Measurements from ENCODE around the gene PRPH2. TPM values are rescaled to one million over a fixed set of nuclear protein-coding genes. Genes with fewer than 3 reads are reported as not detected.
"Not testable (repeated sequence)": the region's sequence is repeated elsewhere in the genome, so short reads cannot be mapped to it uniquely, and the experiment has no call there.

PRPH2 gene
- total RNA-seq, 2 experiments from 2014 or later = not detected

- Mint-ChIP-seq H3K27me3 (no peaks in the 10 kb centered on the region), H3K4me1 (no peaks in the 10 kb centered on the region), H3K4me3 (no peak overlapping the region), H3K9me3 (peaks cover 8% of the 10 kb centered on the region), H3K27ac (no peak overlapping the region), H3K36me3 (ENCODE audit: low read depth) (no peaks in the 10 kb centered on the region)
- ChIA-PET CTCF (interaction anchor here (0.6 kb wide), 1 partner anchor 98 kb away, joined by 4 read pairs; no protein-coding TSS in a partner anchor), POLR2A (no interaction called here)
- DNase-seq = no peak
Observed at GRCh38 chr6:42709871-42710270, 12.5 kb downstream of the PRPH2 start.

GRCh38 chr6:42708096-42708495 lies 14.3 kb downstream of the PRPH2 start:
- ChIA-PET POLR2A (no interaction called here), CTCF (no interaction called here)
- H3K36me3 Mint-ChIP-seq (ENCODE audit: low read depth) = no peaks in the 10 kb centered on the region
- H3K4me1 Mint-ChIP-seq = no peaks in the 10 kb centered on the region
- H3K4me3 Mint-ChIP-seq = no peak overlapping the region
- peaks cover 8% of the 10 kb centered on the region for H3K9me3 Mint-ChIP-seq
- no peak overlapping the region for H3K27ac Mint-ChIP-seq
- DNase-seq = no peak
- no peaks in the 10 kb centered on the region for H3K27me3 Mint-ChIP-seq

- H3K4me1 Mint-ChIP-seq = no peaks in the 10 kb centered on the region
- POLR2A ChIA-PET = no interaction called here
- peaks cover 8% of the 10 kb centered on the region for H3K9me3 Mint-ChIP-seq
- H3K4me3 Mint-ChIP-seq = no peak overlapping the region
- CTCF ChIA-PET = no interaction called here
- H3K27me3 Mint-ChIP-seq = no peaks in the 10 kb centered on the region
- DNase-seq = no peak
- no peak overlapping the region for H3K27ac Mint-ChIP-seq
- no peaks in the 10 kb centered on the region for H3K36me3 Mint-ChIP-seq (ENCODE audit: low read depth)
Observed at GRCh38 chr6:42707595-42707994, 14.8 kb downstream of the PRPH2 start.

- POLR2A ChIA-PET = no interaction called here
Observed at GRCh38 chr6:42704937-42705374, 17.4 kb downstream of the PRPH2 start.

GRCh38 chr6:42704251-42704936 lies 18.0 kb downstream of the PRPH2 start:
- Mint-ChIP-seq H3K36me3 (ENCODE audit: low read depth) (no peaks in the 10 kb centered on the region), H3K4me1 (no peaks in the 10 kb centered on the region), H3K27ac (no peak overlapping the region), H3K27me3 (no peaks in the 10 kb centered on the region), H3K9me3 (no peaks in the 10 kb centered on the region), H3K4me3 (no peak overlapping the region)
- no peak for DNase-seq
- ChIA-PET POLR2A (no interaction called here), CTCF (interaction anchor here (0.6 to 1.0 kb wide), 4 partner anchors 10 to 704 kb away, joined by 3 read pairs; no protein-coding TSS in a partner anchor)

More at GRCh38 chr6:42704937-42705374, 17.4 kb downstream of the PRPH2 start:
- Mint-ChIP-seq H3K9me3 (no peaks in the 10 kb centered on the region), H3K4me3 (no peak overlapping the region), H3K36me3 (ENCODE audit: low read depth) (no peaks in the 10 kb centered on the region), H3K27ac (no peak overlapping the region), H3K27me3 (no peaks in the 10 kb centered on the region), H3K4me1 (no peaks in the 10 kb centered on the region)
- no peak for DNase-seq
- CTCF ChIA-PET = interaction anchor here (0.7 to 1.0 kb wide), 2 partner anchors 11 to 12 kb away, joined by 3 read pairs; no protein-coding TSS in a partner anchor

- ChIA-PET POLR2A (interaction anchor here (0.6 kb wide), 1 partner anchor 18 kb away, joined by 3 read pairs; no protein-coding TSS in a partner anchor), CTCF (interaction anchor here (0.7 to 2.0 kb wide), 4 partner anchors 11 to 1035 kb away, joined by 3 to 10 read pairs (median 4); no protein-coding TSS in a partner anchor)
- not testable (repeated sequence) for H3K9me3 Mint-ChIP-seq; H3K4me1 Mint-ChIP-seq; H3K4me3 Mint-ChIP-seq; H3K27me3 Mint-ChIP-seq; H3K27ac Mint-ChIP-seq; DNase-seq; H3K36me3 Mint-ChIP-seq (ENCODE audit: low read depth)
Observed at GRCh38 chr6:42702786-42703185, 19.6 kb downstream of the PRPH2 start.

GRCh38 chr6:42702200-42702599 lies 20.2 kb downstream of the PRPH2 start:
- Mint-ChIP-seq H3K36me3 (ENCODE audit: low read depth) (no peaks in the 10 kb centered on the region), H3K9me3 (no peaks in the 10 kb centered on the region), H3K4me3 (no peak overlapping the region), H3K27me3 (no peaks in the 10 kb centered on the region), H3K4me1 (no peaks in the 10 kb centered on the region), H3K27ac (no peak overlapping the region)
- POLR2A ChIA-PET = no interaction called here
- CTCF ChIA-PET = interaction anchor here (0.7 to 2.0 kb wide), 4 partner anchors 10 to 1035 kb away, joined by 3 to 10 read pairs (median 4); no protein-coding TSS in a partner anchor
- DNase-seq = no peak

- no peak for DNase-seq
- Mint-ChIP-seq H3K4me3 (no peak overlapping the region), H3K9me3 (no peaks in the 10 kb centered on the region), H3K27me3 (no peaks in the 10 kb centered on the region), H3K27ac (peak overlapping the region; percentile 50), H3K36me3 (ENCODE audit: low read depth) (peaks cover 17% of the 10 kb centered on the region), H3K4me1 (peaks cover 20% of the 10 kb centered on the region)
- CTCF ChIA-PET = interaction anchor here (2.0 kb wide), 1 partner anchor 10 kb away, joined by 5 read pairs; no protein-coding TSS in a partner anchor
- POLR2A ChIA-PET = no interaction called here
Observed at GRCh38 chr6:42698217-42698616, 24.2 kb downstream of the PRPH2 start.

- ChIA-PET CTCF (interaction anchor here (1.7 to 2.0 kb wide), 2 partner anchors 9 to 11 kb away, joined by 3 to 5 read pairs; no protein-coding TSS in a partner anchor), POLR2A (no interaction called here)
- Mint-ChIP-seq H3K9me3 (no peaks in the 10 kb centered on the region), H3K27ac (no peak overlapping the region), H3K36me3 (ENCODE audit: low read depth) (peaks cover 27% of the 10 kb centered on the region), H3K27me3 (no peaks in the 10 kb centered on the region), H3K4me3 (no peak overlapping the region), H3K4me1 (peaks cover 29% of the 10 kb centered on the region)
- DNase-seq = no peak
Observed at GRCh38 chr6:42697268-42697655, 25.1 kb downstream of the PRPH2 start.

- Mint-ChIP-seq H3K36me3 (ENCODE audit: low read depth) (peaks cover 30% of the 10 kb centered on the region), H3K4me3 (no peak overlapping the region), H3K4me1 (peaks cover 32% of the 10 kb centered on the region), H3K27me3 (no peaks in the 10 kb centered on the region), H3K27ac (no peak overlapping the region), H3K9me3 (no peaks in the 10 kb centered on the region)
- DNase-seq = no peak
- CTCF ChIA-PET = interaction anchor here (0.5 to 2.0 kb wide), 3 partner anchors 9 to 334 kb away, joined by 3 to 5 read pairs (median 4); no protein-coding TSS in a partner anchor
- POLR2A ChIA-PET = no interaction called here
Observed at GRCh38 chr6:42696526-42697267, 25.7 kb downstream of the PRPH2 start.

- Mint-ChIP-seq H3K27ac (peak overlapping the region; percentile 87), H3K4me3 (no peak overlapping the region), H3K36me3 (ENCODE audit: low read depth) (peaks cover 49% of the 10 kb centered on the region), H3K9me3 (no peaks in the 10 kb centered on the region), H3K27me3 (no peaks in the 10 kb centered on the region), H3K4me1 (peaks cover 44% of the 10 kb centered on the region)
- DNase-seq = no peak
- CTCF ChIA-PET = interaction anchor here (0.7 to 1.6 kb wide), 3 partner anchors 10 to 33 kb away, joined by 3 read pairs; no protein-coding TSS in a partner anchor
- POLR2A ChIA-PET = no interaction called here
Observed at GRCh38 chr6:42694586-42694985, 27.8 kb downstream of the PRPH2 start.

GRCh38 chr6:42693725-42694323 lies 28.6 kb downstream of the PRPH2 start:
- Mint-ChIP-seq H3K27ac (peak overlapping the region; percentile 87), H3K27me3 (no peaks in the 10 kb centered on the region), H3K36me3 (ENCODE audit: low read depth) (peaks cover 54% of the 10 kb centered on the region), H3K4me1 (peaks cover 44% of the 10 kb centered on the region), H3K4me3 (peak overlapping the region; percentile 5), H3K9me3 (no peaks in the 10 kb centered on the region)
- DNase-seq = peak; percentile 25
- ChIA-PET CTCF (interaction anchor here (1.0 to 1.6 kb wide), 3 partner anchors 12 to 34 kb away, joined by 3 read pairs; no protein-coding TSS in a partner anchor), POLR2A (no interaction called here)
